ENCODE data around the gene MYMK.

The MYMK gene

DNA sequence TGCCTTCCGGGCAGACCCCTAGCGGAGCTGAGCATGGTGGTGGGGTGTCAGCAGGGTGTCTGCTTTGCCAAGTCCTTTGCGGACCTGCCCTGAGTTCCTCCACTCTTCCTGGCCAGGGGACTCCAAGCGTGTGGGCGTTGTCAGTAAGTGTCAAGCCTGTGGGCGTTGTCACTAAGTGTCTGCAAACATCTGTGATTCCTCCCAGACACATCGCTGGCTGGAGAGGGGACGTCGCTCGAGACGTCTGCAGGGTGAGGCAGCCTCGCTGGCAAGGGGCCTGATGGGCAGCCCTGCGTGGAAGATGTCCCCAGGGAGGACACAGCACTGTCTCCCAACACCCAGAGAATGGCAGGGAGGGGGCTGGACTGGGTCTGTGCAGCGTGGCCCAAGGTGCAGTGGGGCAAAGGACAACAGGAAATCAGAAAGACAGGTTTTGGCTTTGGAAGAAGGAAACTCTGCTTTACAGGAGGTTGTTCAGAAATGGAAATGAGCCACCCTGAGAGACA, 38.6 kb upstream of the MYMK start:
- ChIA-PET CTCF (no interaction called here), POLR2A (no interaction called here)
- peak; percentile 25 for DNase-seq (ENCODE audit: extremely low spot score)
- TF ChIP-seq SUZ12 (IDR thresholded peaks at IDR 0.05): no peak
- no peak for TF ChIP-seq FOXA1 (IDR thresholded peaks at IDR 0.05)
- no peak for TF ChIP-seq ZNF384 (IDR thresholded peaks at IDR 0.05)
- TF ChIP-seq LEF1 (IDR thresholded peaks at IDR 0.05; ENCODE audit: borderline replicate concordance): no peak
- TF ChIP-seq SP1 (IDR thresholded peaks at IDR 0.05): no peak
- TF ChIP-seq NFRKB (IDR thresholded peaks at IDR 0.05): no peak
- TF ChIP-seq, protein P1, sequence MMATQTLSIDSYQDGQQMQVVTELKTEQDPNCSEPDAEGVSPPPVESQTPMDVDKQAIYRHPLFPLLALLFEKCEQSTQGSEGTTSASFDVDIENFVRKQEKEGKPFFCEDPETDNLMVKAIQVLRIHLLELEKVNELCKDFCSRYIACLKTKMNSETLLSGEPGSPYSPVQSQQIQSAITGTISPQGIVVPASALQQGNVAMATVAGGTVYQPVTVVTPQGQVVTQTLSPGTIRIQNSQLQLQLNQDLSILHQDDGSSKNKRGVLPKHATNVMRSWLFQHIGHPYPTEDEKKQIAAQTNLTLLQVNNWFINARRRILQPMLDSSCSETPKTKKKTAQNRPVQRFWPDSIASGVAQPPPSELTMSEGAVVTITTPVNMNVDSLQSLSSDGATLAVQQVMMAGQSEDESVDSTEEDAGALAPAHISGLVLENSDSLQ (IDR thresholded peaks at IDR 0.05): no peak
- TF ChIP-seq FOXM1 (IDR thresholded peaks at IDR 0.05; ENCODE audit: borderline replicate concordance): no peak
- TF ChIP-seq ARNT (IDR thresholded peaks at IDR 0.05): no peak
- no peak for TF ChIP-seq CTBP1 (IDR thresholded peaks at IDR 0.05; ENCODE audit: borderline replicate concordance)
- no peak for TF ChIP-seq FOXK2 (IDR thresholded peaks at IDR 0.05)
- TF ChIP-seq TARDBP (IDR thresholded peaks at IDR 0.05): no peak
- TF ChIP-seq ELF4 (IDR thresholded peaks at IDR 0.05): no peak
- no peak for TF ChIP-seq BHLHE40 (IDR thresholded peaks at IDR 0.05; ENCODE audit: borderline replicate concordance)

DNA sequence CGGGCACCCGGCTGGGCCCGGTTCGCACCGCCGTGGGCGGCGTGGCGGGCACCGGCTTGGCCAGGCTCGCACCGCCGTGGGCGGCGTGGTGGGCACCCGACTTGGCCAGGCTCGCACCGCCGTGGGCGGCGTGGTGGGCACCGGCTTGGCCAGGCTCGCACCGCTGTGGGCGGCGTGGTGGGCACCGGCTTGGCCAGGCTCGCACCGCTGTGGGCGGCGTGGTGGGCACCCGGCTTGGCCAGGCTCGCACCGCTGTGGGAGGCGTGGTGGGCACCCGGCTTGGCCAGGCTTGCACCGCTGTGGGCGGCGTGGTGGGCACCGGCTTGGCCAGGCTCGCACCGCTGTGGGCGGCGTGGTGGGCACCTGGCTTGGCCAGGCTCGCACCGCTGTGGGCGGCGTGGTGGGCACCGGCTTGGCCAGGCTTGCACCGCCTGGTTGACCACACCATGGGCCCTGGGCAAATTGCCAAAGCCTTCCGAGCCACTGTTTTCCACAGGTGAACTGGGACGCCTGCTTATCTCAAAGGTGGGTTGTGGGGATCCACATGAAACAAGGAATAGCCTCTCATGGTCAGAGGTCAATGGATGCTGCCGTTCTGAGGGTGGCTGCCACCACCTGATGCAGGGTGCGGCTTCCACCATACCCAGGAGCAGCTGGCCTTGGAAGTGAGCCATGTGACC, 38.0 kb upstream of the MYMK start:
- ChIA-PET POLR2A (no interaction called here), CTCF (no interaction called here)
- DNase-seq (ENCODE audit: extremely low spot score): no peak
- TF ChIP-seq ZNF384 (IDR thresholded peaks at IDR 0.05): no peak

DNA sequence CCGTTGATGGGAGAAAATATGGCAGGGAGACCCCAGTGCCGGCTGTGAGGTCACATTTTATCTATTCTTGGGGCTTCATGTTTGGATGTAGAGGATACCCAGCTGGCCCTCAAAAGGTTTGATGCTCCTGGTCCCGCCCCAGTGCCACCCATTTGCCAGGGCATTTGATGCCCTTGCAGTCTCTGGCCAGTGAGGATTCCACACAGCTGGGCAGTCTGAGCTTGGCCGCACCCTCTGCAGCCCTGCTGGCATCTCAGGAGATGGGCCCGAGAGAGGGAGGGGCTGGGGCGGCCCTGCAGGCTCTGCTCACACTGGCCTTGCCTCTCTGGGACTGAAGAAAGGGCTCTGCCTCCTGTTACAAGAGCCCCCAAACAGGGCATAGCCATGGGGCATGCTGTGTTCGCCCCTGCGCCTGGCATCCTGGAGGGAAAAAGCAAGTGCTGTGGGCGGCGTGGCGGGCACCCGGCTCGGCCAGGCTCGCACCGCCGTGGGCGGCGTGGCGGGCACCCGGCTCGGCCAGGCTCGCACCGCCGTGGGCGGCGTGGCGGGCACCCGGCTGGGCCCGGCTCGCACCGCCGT, 37.3 kb upstream of the MYMK start:
- ChIA-PET POLR2A (no interaction called here), CTCF (interaction anchor here (0.6 kb wide), 1 partner anchor 373 kb away, joined by 3 read pairs; no protein-coding TSS in a partner anchor)
- TF ChIP-seq NFRKB (IDR thresholded peaks at IDR 0.05): no peak
- TF ChIP-seq ZNF384 (IDR thresholded peaks at IDR 0.05): no peak
- TF ChIP-seq SP1 (IDR thresholded peaks at IDR 0.05): no peak
- TF ChIP-seq, protein P1 (IDR thresholded peaks at IDR 0.05): no peak
- no peak for TF ChIP-seq BHLHE40 (IDR thresholded peaks at IDR 0.05; ENCODE audit: borderline replicate concordance)
- TF ChIP-seq FOXM1 (IDR thresholded peaks at IDR 0.05; ENCODE audit: borderline replicate concordance): no peak
- no peak for TF ChIP-seq SUZ12 (IDR thresholded peaks at IDR 0.05)
- TF ChIP-seq CTBP1 (IDR thresholded peaks at IDR 0.05; ENCODE audit: borderline replicate concordance): no peak
- no peak for DNase-seq (ENCODE audit: extremely low spot score)

DNA sequence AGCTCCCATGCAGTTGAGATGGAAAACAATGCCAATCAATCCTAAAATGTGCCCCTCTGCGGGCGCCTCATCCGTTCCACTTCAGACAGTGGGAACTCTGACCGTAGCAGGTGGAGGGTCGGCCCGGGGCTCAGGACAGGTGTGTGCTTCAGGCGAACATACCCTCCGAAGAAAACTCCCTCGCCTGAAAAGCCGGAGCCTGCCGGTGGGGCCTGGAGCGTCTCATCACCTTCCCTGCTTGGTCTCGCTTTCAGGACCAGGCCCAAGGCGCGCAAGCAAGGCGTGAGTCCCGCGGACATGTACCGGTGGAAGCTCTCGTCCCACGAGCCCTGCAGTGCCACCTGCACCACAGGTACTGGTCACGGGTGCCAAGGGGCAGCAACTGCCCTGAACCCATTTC, 36.2 kb upstream of the MYMK start:
- no peak for DNase-seq (ENCODE audit: extremely low spot score)
- CTCF ChIA-PET: no interaction called here
- TF ChIP-seq CTBP1 (IDR thresholded peaks at IDR 0.05; ENCODE audit: borderline replicate concordance) (no peak), BHLHE40 (IDR thresholded peaks at IDR 0.05; ENCODE audit: borderline replicate concordance) (no peak), FOXK2 (IDR thresholded peaks at IDR 0.05) (no peak), FOXM1 (IDR thresholded peaks at IDR 0.05; ENCODE audit: borderline replicate concordance) (no peak), HDGF (IDR thresholded peaks at IDR 0.05; ENCODE audit: borderline replicate concordance) (no peak), LEF1 (IDR thresholded peaks at IDR 0.05; ENCODE audit: borderline replicate concordance) (no peak), ZNF384 (IDR thresholded peaks at IDR 0.05) (no peak), NFRKB (IDR thresholded peaks at IDR 0.05) (no peak), SUZ12 (IDR thresholded peaks at IDR 0.05) (no peak), TARDBP (IDR thresholded peaks at IDR 0.05) (no peak), ELF4 (IDR thresholded peaks at IDR 0.05) (no peak), L3MBTL2 (conservative IDR thresholded peaks at IDR 0.05) (no peak), SP1 (IDR thresholded peaks at IDR 0.05) (no peak), ARNT (IDR thresholded peaks at IDR 0.05) (no peak)
- TF ChIP-seq, protein P1 (IDR thresholded peaks at IDR 0.05): no peak
- POLR2A ChIA-PET: no interaction called here

DNA sequence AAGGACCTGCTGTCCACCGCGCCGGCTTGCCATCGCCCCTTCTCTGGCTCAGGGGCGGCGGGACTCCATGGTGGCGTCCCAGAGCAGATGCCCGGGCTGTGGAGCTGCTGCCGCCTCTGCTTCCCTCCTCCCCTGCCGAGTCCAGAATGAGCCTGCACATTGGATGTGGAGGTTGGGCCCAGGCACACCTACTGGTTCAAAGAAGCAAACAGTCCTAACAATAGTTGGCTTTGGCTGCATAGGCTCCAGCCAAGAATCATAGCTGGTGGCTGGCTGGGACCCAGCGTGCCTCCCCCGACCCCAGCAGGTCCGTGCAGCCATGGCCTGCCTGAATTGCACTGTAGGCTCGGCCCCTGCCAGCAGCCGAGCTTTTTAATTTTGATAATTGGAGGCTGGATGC, 35.6 kb upstream of the MYMK start:
- TF ChIP-seq ARNT (IDR thresholded peaks at IDR 0.05) (no peak), FOXA1 (IDR thresholded peaks at IDR 0.05) (no peak), NFRKB (IDR thresholded peaks at IDR 0.05) (no peak), HDGF (IDR thresholded peaks at IDR 0.05; ENCODE audit: borderline replicate concordance) (no peak), CTBP1 (IDR thresholded peaks at IDR 0.05; ENCODE audit: borderline replicate concordance) (no peak), ELF4 (IDR thresholded peaks at IDR 0.05) (no peak), BHLHE40 (IDR thresholded peaks at IDR 0.05; ENCODE audit: borderline replicate concordance) (no peak)
- ChIA-PET POLR2A (no interaction called here), CTCF (no interaction called here)
- no peak for DNase-seq (ENCODE audit: extremely low spot score)

DNA sequence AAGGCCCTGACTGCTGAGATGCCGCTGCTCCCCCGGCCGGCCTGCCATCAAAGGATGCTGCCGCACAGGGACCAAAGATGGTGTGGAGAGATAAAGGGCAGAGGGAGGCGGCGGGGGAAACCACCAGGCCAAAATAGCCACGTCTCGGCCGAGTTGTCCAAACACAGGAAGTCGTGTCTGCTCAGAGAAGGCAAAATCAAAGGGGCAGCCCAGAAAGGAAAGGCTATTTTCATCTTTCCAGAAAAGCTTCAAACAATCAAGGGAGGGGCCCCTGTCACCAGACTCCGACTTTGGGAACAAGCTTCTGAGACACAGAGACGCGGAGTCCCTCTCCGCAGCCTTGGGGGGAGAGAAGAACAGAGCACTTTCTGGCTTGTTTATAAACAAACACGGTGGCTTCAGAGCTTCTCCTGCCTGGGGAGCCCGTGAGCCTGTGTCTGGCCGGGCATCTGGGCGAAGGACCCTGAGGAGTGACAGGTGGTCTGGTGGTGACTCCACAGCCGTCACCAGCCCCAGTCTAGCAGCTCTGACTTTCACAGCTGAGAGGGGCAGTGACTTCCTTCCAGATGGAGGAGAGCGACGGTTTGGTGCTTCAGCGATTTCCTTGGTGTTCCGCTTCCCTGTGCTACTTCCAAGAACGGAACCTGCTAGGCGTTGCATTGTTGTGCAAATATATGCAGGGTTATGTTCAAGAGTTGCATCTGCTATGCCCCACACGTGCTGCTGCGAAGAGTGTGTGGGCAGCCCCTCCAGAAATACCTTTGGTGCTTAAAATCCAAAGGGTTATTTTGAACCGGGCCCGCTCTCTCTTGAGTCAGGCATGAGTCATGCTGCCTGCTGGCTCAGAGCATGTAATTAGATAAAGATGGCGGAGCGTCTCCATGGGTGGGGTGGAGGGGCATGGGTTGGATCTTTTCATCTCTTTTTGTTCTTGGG, 33.7 kb upstream of the MYMK start:
- DNase-seq (ENCODE audit: extremely low spot score): peak; percentile 34
- TF ChIP-seq ELF4 (IDR thresholded peaks at IDR 0.05): no peak
- no peak for TF ChIP-seq CTBP1 (IDR thresholded peaks at IDR 0.05; ENCODE audit: borderline replicate concordance)
- no peak for TF ChIP-seq NFRKB (IDR thresholded peaks at IDR 0.05)
- no peak for TF ChIP-seq TARDBP (IDR thresholded peaks at IDR 0.05)
- no peak for TF ChIP-seq FOXK2 (IDR thresholded peaks at IDR 0.05)
- no peak for TF ChIP-seq LEF1 (IDR thresholded peaks at IDR 0.05; ENCODE audit: borderline replicate concordance)
- TF ChIP-seq ARNT (IDR thresholded peaks at IDR 0.05): no peak
- TF ChIP-seq HDGF (IDR thresholded peaks at IDR 0.05; ENCODE audit: borderline replicate concordance): no peak
- TF ChIP-seq L3MBTL2 (conservative IDR thresholded peaks at IDR 0.05): no peak
- TF ChIP-seq SUZ12 (IDR thresholded peaks at IDR 0.05): no peak
- TF ChIP-seq SP1 (IDR thresholded peaks at IDR 0.05): no peak
- no peak for TF ChIP-seq ZNF384 (IDR thresholded peaks at IDR 0.05)
- TF ChIP-seq, protein P1 (IDR thresholded peaks at IDR 0.05): no peak
- no peak for TF ChIP-seq FOXA1 (IDR thresholded peaks at IDR 0.05)
- no peak for TF ChIP-seq BHLHE40 (IDR thresholded peaks at IDR 0.05; ENCODE audit: borderline replicate concordance)
- no peak for TF ChIP-seq FOXM1 (IDR thresholded peaks at IDR 0.05; ENCODE audit: borderline replicate concordance)

More for the DNA sequence above, 33.7 kb upstream of the MYMK start:
- ChIA-PET CTCF (no interaction called here), POLR2A (no interaction called here)

Data from HEK293T (cell line).